GM18868 (cell line): ENCODE measurements around the gene NOP56.

ENCODE experiments used
- ATAC-seq: cut with Tn5 transposase; IDR thresholded peaks from one replicate; pipeline ENCODE4 v1.9.1; 2021; ENCODE audit warnings: mild to moderate bottlenecking, moderate library complexity; ENCODE audit not compliant: unreplicated experiment

Gene NOP56, protein sequence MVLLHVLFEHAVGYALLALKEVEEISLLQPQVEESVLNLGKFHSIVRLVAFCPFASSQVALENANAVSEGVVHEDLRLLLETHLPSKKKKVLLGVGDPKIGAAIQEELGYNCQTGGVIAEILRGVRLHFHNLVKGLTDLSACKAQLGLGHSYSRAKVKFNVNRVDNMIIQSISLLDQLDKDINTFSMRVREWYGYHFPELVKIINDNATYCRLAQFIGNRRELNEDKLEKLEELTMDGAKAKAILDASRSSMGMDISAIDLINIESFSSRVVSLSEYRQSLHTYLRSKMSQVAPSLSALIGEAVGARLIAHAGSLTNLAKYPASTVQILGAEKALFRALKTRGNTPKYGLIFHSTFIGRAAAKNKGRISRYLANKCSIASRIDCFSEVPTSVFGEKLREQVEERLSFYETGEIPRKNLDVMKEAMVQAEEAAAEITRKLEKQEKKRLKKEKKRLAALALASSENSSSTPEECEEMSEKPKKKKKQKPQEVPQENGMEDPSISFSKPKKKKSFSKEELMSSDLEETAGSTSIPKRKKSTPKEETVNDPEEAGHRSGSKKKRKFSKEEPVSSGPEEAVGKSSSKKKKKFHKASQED

GRCh38 chr20:2651772-2652723 is at the start of gene NOP56:
NOP56 (plus strand) TSS chr20:2652632; CDS start chr20:2652661, 29 bp downstream.
- peak; percentile 84 for ATAC-seq

DNA sequence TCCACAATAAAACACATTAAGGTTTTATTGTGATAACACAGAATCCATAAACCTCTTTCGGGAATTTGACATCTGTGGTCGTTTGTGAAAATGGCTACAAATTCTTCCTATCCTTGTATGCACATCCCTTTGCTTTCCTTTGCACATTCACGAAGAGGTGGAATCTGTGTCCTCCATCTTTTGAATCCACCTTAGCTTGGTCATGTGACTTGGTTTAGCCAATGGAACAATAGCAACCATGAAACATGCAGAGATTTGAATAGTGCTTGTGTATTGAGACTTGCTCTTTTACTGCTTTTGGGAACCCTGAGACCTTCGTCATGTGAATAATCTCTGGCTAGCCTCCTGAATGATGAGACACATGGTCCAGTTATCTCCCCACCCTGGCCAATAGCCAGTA is 49.7 kb upstream of the NOP56 start:
- no peak for ATAC-seq

GRCh38 chr20:2603816-2604505 is 48.5 kb upstream of the NOP56 start:
- ATAC-seq = no peak

DNA sequence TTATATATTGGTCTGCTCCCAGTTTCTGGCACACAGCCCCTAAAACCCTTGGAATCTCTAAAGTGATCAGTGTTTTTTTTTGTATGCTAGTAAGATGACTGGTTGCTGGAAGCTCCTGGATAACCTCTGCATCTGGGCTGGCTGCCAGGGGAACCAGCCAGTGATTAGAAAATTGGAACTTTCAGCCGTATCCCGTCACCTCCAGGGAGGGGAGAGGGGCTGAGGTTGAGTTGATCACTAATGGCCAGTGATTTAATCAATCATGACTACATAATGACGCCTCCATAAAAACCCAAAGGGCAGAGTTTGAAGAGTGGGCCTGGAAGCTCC is 48.0 kb upstream of the NOP56 start:
- no peak for ATAC-seq

- no peak for ATAC-seq
These were observed 45.9 kb upstream of the NOP56 start for GRCh38 chr20:2606507-2607006.

GRCh38 chr20:2610326-2610725 is 42.1 kb upstream of the NOP56 start:
- no peak for ATAC-seq

GRCh38 chr20:2610941-2611720 is 41.3 kb upstream of the NOP56 start:
- ATAC-seq = no peak

- no peak for ATAC-seq
These were observed 40.4 kb upstream of the NOP56 start for GRCh38 chr20:2612073-2612472.

GRCh38 chr20:2616634-2617033 is 35.8 kb upstream of the NOP56 start:
- ATAC-seq = no peak

DNA sequence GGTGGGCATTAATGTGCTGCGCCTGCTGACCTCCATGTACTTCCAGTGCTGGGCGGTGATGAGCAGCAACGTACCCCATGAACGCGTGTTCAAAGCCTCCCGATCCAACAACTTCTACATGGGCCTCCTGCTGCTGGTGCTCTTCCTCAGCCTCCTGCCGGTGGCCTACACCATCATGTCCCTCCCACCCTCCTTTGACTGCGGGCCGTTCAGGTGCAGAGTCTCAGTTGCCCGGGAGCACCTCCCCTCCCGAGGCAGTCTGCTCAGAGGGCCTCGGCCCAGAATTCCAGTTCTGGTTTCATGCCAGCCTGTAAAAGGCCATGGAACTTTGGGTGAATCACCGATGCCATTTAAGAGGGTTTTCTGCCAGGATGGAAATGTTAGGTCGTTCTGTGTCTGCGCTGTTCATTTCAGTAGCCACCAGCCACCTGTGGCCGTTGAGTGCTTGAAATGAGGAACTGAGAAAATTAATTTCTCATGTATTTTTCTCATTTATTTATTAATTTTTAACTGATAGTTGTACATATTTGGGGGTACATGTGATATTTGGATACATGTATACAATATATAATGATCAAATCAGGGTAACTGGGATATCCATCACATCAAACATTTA is 35.2 kb upstream of the NOP56 start:
- ATAC-seq = no peak

- no peak for ATAC-seq
These were observed 33.6 kb upstream of the NOP56 start for GRCh38 chr20:2618815-2619214.

DNA sequence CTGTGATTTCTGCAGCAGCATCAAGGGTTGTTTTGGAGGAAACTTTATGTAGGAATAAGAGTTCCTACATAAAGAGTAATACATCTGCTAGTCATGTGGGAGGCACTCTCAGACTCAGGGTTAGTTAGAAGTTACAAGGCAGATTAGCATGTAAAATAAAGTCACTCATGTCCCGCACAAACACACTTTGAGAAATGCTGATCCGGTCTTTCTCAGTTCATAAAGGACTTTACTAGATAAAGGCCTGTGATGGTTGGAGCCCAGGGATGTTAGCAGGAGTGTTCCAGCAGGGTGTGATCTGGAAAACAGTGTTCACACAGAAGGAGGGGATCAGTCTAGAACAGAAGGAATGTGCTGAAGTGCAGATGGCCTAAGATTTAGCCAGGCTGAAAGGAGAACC is 33.1 kb upstream of the NOP56 start:
- ATAC-seq = no peak

GRCh38 chr20:2619961-2620595 is 32.4 kb upstream of the NOP56 start:
- no peak for ATAC-seq

DNA sequence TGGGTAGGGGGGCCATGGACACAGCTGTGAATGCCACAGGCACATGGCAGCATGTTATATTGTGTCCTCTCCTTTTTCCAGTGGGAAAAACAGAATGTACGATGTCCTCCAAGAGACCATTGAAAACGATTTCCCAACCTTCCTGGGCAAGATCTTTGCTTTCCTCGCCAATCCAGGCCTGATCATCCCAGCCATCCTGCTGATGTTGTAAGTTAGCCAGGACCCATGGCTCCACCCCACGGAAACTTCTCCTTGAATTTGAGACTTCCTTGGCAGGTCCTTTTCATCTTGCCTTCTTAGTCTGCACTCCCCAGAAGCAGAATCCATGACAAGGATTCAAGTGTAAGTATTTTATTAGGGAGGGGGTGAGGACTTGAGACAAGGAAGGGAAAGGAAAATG is 28.2 kb upstream of the NOP56 start:
- ATAC-seq = no peak

DNA sequence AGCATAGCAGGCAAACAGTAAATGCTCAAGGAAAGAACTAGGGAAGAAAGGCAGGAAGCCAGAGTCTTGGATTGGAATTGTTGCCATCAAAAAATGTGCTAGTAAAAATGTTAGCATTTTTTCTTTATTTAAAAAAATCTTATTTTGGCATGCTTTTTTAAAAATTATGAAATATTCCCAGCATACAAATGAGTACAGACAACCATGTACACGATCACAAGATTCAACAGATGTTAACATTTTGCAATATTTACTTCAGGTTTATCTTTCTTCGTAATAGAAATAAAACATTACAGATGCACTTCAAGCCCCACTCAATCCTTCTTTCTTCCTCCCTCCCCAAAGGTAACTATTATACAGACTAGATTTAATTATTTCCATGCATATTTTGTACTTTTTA is 27.4 kb upstream of the NOP56 start:
- ATAC-seq = no peak

DNA sequence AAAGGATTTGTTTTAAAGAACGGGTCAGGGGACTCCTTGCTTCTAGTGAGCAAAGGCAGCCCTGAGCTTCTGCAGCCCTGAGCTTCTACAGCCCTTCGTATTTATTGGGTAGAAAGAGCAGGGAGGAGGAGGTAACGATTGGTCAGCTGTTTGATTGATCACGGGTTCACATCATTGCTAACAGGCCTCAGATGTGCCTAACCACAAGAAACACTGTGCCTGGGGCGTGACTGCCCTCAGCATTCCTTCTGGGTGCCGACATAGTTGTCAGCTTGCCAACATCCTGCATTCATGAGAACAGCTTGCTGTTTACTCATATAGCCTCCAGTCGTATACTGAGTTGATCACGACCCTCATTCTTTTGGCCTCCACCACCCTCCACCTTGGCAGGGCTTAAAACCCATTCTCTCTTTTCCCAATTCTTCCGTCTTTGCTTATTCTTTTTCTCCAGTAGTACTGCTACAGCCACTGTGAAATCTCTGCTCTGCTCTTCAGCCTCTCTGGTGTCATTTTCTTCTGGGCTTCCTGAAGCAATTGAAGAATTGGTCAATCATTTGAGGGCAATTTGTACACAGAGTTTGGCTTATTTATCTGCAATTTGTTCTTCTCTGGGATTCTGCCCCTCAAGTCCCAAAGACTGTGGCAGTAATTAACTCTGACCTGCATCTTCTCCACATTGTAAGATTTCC is 25.4 kb upstream of the NOP56 start:
- no peak for ATAC-seq

GRCh38 chr20:2631228-2631627 is 21.2 kb upstream of the NOP56 start:
- no peak for ATAC-seq

DNA sequence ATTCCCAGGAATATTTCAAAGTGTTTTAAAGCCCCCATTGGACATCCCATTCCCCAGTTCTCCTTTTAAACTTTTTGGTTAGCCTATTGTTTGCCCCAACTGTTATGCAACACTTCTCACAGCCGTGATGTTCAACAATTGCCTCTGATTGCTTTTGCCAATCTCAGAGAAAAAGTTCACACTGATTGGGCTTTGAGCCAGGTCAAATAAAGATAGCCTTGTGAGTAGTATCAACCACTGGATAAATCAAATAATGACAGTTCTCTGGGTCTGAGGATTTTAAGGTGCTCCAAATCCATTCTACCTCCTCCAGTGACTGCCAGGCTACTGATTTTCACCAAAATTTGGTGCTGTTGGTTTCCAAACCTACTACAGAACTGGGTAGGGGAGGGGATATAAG is 19.1 kb upstream of the NOP56 start:
- no peak for ATAC-seq

GRCh38 chr20:2637246-2637645 is 15.2 kb upstream of the NOP56 start:
- ATAC-seq = no peak
